Heart left ventricle (tissue), 13 donors: Measurements from ENCODE around the gene DCAF12L1.

Source experiments
- CTCF ChIP-seq, 12 donors: fragments of 200-600 bp; sonication (generic) in 4 of 12; IDR thresholded peaks; one replicate each; pipeline versions ENCODE4 v1.5.0 to v1.8.0; 2018 to 2022; ENCODE audit warnings: antibody characterized with exemption in 12 of 12, mild to moderate bottlenecking in 5 of 12
- POLR2A ChIP-seq, 2 donors: fragments of 450-650 bp; IDR thresholded peaks; one replicate each; pipeline ENCODE4 v1.6.1; 2017; ENCODE audit warnings: antibody characterized with exemption in 2 of 2, mild to moderate bottlenecking in 2 of 2, moderate library complexity in 2 of 2
- donor health status: ischemic (EF 13 %, LVEDD 7.1; RV severe dilation, severe dysfunction).
- donor health status: DM: no; HTN: yes; CAD: no.
- donor health status: DM: no; HTN: no; CAD: no.
- donor health status: ischemic (EF 25% LVEDD 6.9; RV normal size, moderate dysfunction).
- donor health status: ischemic (EF 25% LVEDD 5.7; RV mildly dilated, moderate dysfunction).
- donor health status: ischemic (EF 35%, LVEDD 5.7; RV mildly dilated, moderate dysfunction).
- donor health status: nonischemic (EF 11% LVEDD 7.7; RV severe dilation, severe dysfunction).
- donor health status: DM: yes; HTN: yes; CAD: no.
- donor health status: PGD.
- donor health status: ischemic (EF 29% LVEDD 5.4; RV normal size, mild dysfunction).
- donor health status: nonischemic (EF 23%, LVEDD 6.1; RV moderate dilation, normal function).

DNA sequence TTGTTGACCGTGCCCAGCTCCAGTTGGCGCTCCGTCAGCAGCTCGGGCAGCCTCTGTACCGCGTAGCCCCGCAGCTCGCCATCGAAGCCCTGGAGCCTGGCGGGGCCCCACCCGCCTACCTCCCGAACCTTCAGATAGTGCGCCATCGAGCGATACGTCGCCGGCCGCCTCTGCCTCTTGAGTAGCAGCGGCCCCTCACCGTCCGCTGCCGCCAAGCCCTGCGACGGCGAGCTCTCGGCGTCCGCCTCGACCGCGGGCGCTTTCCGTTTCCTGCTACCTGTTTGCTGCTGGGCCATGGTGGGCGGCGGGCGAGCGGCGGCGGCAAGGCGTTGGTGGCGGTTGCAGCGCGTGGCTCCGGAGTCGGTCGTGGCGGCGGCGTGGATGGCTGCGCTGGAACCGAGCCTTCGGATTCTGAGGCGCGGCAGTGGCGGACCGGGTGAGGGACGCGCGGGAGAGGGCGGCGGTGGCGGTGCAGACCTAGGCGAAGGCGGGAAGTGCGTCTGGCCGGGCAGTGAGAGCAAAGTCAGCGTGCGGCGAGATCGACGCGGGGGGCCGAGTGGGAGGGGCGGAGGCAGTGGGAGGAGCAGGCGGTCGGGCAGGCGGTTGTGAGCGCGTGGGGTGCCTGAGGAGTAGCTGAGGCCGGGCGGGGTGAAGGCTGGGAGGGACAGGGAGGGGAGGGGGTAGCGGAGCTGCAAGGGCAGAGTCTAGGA lies at the start of gene DCAF12L1:
- no peak for TF ChIP-seq CTCF (IDR thresholded peaks at IDR 0.05)
- TF ChIP-seq POLR2A (IDR thresholded peaks at IDR 0.05), result no peak
